Kidney epithelial cell (primary cell): Measurements from ENCODE around the gene DCLRE1C. TPM values are rescaled to one million over a fixed set of nuclear protein-coding genes. Genes with fewer than 3 reads are reported as not detected.
A peak's percentile ranks its signal among the peaks of the same experiment; 100 is the strongest.

Experiments used
- DNase-seq: peaks from one replicate; pipeline ENCODE4 v3.0.0-alpha.2; 2010; ENCODE audit warnings: low read depth
- H3K27me3 ChIP-seq: 2 replicates; pipeline ENCODE4 v1.6.0; 2011; ENCODE audit warnings: low read length; ENCODE audit not compliant: control insufficient read depth, insufficient read depth
- H3K36me3 ChIP-seq: 2 replicates; pipeline ENCODE4 v1.5.1; 2011; ENCODE audit warnings: low read length; ENCODE audit not compliant: control insufficient read depth, insufficient read depth
- H3K4me3 ChIP-seq: 2 replicates; pipeline ENCODE4 v1.5.1; 2011; ENCODE audit warnings: low read depth, mild to moderate bottlenecking, control low read depth, low read length
- total RNA-seq: library from RNA; depleted of rRNA; stranded (reverse); fragments of >200 nt; gene quantifications from 2 replicates; pipeline ENCODE4 v1.2.3, GENCODE V29; 2015
- TF ChIP-seq, protein P1 (sequence below): IDR thresholded peaks from 2 replicates; pipeline ENCODE4 v1.5.1; 2011; ENCODE audit warnings: mild to moderate bottlenecking, moderate library complexity, low read length, control low read depth, inconsistent platforms; ENCODE audit not compliant: insufficient read depth, poor library complexity, severe bottlenecking

The DCLRE1C gene
- total RNA-seq, 1 donor from 2014 or later: 10.3 TPM

DNA sequence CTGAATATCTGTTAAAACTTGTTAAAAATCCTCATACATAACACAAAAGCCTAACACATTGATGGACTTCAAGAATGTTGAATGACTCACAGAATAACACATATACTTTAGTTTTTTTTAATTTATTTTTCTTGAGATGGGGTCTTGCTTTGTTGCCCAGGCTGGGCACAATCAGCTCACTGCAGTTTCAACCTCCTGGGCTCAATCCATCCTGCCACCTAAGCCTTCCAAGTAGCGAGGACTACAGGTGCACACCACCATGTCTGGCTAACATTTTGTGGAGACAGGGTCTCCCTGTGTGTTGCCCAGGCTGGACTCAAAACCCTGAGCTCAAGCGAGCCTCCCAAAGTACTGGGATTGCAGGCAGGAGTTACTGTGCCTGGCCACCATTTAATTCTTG is 47.1 kb downstream of the DCLRE1C start:
- H3K4me3 ChIP-seq: no peak overlapping the region
- DNase-seq: no peak
- peaks cover 1% of the 10 kb centered on the region for H3K36me3 ChIP-seq
- TF ChIP-seq, protein P1, sequence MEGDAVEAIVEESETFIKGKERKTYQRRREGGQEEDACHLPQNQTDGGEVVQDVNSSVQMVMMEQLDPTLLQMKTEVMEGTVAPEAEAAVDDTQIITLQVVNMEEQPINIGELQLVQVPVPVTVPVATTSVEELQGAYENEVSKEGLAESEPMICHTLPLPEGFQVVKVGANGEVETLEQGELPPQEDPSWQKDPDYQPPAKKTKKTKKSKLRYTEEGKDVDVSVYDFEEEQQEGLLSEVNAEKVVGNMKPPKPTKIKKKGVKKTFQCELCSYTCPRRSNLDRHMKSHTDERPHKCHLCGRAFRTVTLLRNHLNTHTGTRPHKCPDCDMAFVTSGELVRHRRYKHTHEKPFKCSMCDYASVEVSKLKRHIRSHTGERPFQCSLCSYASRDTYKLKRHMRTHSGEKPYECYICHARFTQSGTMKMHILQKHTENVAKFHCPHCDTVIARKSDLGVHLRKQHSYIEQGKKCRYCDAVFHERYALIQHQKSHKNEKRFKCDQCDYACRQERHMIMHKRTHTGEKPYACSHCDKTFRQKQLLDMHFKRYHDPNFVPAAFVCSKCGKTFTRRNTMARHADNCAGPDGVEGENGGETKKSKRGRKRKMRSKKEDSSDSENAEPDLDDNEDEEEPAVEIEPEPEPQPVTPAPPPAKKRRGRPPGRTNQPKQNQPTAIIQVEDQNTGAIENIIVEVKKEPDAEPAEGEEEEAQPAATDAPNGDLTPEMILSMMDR: no peak
- H3K27me3 ChIP-seq: no peaks in the 10 kb centered on the region

DNA sequence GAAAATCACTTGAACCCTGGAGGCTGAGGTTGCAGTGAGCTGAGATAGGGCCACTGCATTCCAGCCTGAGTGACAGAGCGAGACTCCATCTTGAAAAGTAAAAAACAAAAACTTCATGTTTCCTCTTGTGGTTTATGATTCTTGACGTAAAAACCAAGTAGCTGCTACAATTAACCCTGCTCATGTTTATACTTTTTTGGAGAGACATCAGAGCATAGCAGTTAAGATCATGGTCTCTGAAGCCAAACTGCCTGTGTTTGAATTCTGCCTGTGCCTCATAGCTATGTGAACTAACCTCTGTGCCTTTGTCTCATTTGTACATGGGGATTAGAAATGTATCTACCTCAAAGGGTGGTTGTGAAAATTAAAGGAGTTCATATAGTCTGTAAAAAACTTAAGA is 48.0 kb downstream of the DCLRE1C start:
- TF ChIP-seq, protein P1: no peak
- H3K27me3 ChIP-seq: no peaks in the 10 kb centered on the region
- H3K4me3 ChIP-seq: no peak overlapping the region
- no peaks in the 10 kb centered on the region for H3K36me3 ChIP-seq
- no peak for DNase-seq

DNA sequence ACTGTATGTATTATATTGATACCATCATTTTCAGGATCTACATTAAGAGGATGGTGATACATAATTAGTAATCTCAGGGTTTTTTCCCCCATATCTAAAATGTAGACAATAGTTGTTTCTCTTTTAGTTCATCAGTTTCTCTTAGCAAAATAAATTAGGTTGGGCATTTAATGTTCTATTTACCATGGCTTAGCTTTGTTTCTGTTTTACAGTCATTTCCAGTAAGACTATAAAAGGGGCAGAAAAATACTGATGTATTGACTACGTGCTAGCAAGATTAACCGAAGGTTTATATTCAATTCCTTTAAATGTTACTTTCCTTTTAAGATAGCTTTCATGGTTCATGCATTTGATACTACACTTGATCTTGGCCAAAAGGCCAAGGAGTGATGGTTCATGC is 49.0 kb downstream of the DCLRE1C start:
- no peak for DNase-seq
- TF ChIP-seq, protein P1: no peak
- Histone ChIP-seq H3K27me3 (no peaks in the 10 kb centered on the region), H3K36me3 (no peaks in the 10 kb centered on the region), H3K4me3 (no peak overlapping the region)

DNA sequence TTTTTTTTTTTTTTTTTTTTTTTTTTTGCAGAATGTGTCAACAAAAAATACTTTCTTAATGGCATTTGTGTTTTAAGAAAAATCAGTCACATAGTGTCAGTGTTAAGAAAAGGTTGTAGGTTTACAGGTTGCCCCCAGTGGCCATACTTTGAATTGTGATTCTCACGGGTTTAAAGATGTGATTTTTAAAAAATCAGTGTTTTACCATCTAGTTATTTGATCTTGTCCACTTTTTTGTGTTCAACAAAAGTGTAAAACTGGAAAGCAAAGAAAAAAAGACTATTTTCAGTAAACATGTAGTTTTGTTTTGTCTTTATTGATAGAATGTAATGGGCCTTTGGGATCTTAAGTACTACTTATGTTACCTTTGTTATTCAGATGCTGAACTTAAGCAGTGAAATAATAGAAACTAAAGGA is 49.6 kb downstream of the DCLRE1C start:
- TF ChIP-seq, protein P1: peak; percentile 51
- Histone ChIP-seq H3K36me3 (no peaks in the 10 kb centered on the region), H3K4me3 (no peak overlapping the region), H3K27me3 (no peaks in the 10 kb centered on the region)
- DNase-seq: no peak

DNA sequence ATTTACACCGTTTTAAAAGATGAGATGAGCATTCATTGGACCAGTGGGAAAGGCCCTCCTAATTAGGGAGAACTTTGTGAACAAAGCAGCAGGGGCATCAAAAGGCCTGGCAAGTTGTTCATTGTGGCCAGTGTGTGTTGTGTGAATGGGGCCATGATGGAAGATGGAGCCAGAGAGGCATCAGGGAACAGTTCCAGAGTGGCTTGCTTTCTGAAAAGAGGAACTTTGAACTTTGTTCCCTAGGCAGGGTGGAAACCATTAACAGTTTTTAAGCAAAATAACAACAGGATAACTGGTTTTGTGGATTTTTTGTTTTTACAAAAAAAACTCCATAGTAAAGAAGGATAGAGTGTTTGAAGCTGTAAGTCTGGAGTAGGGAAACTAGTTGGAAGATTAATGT is 62.7 kb downstream of the DCLRE1C start:
- Histone ChIP-seq H3K36me3 (no peaks in the 10 kb centered on the region), H3K27me3 (no peaks in the 10 kb centered on the region), H3K4me3 (no peak overlapping the region)
- DNase-seq: no peak
- TF ChIP-seq, protein P1: no peak

DNA sequence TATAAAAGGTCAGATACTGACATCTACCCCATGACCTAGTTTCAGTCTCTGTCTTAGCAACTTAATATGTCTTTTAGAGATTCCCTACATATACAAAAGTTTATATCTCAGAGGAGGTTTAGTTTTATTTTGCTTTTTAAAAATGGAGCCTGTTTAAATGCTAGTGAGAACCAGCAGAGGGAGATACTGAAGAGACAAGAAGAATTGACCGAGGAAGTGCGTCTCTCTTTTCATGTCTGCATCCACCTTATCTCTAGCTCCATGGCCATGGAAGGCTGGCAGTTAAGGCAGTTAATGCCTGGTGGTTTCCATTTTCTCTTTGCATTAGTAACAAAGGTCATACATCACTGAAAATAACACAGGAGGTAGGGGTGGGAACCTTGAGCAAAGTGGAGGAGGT is 64.6 kb downstream of the DCLRE1C start:
- no peak overlapping the region for H3K4me3 ChIP-seq
- no peak for DNase-seq
- no peaks in the 10 kb centered on the region for H3K36me3 ChIP-seq
- TF ChIP-seq, protein P1: peak; percentile 33
- no peaks in the 10 kb centered on the region for H3K27me3 ChIP-seq
